Measurements from ENCODE around the gene SPOUT1. TPM values are rescaled to one million over a fixed set of nuclear protein-coding genes. Genes with fewer than 3 reads are reported as not detected.
A peak's percentile ranks its signal among the peaks of the same experiment; 100 is the strongest.

SPOUT1 gene
- total and polyA plus RNA-seq, 2 experiments from 2014 or later: 15.9 to 43.0 TPM

DNA sequence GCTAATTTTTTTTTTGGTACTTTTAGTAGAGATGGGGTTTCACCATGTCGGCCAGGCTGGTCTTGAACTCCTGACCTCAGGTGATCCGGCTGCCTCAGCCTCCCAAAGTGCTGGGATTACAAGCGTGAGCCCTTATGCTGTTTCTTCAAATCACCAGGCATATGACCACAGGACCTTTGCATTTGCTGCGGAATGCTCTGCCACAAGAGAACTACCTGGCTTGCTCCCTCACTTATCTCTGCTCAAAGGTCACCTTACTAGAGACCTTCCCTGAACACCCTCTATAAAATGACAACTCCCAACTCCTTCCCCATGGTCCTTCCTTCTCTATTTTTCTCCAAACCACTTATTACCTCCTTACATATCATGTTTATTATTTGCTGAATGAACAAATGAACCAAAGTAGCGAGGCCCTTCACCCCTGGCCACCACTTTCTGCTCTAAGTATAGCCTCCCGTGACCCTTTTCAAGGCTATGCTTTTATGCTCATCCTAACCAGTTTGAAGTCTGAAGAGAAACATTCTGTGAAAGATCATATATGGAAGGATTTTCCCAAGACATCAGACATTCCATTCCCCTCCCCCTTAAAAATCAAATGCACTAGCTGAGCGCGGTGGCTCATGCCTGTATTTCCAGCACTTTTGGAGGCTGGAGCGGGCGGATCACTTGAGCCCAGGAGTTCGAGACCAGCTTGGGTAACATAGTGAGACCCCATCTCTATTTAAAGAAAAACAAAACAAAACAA lies 59.1 kb downstream of the SPOUT1 start:
- no peak for TF ChIP-seq EZH2phosphoT487 (IDR thresholded peaks at IDR 0.05; ENCODE audit: insufficient read depth, low read depth)
- TF ChIP-seq EZH2 (IDR thresholded peaks at IDR 0.05; ENCODE audit: insufficient read depth, poor library complexity, severe bottlenecking): no peak
- Histone ChIP-seq H3K9me2 (ENCODE audit: insufficient read depth) (no peaks in the 10 kb centered on the region), H3K9ac (peak overlapping the region; percentile 95), H3K4me1 (ENCODE audit: insufficient read depth) (peaks cover 5% of the 10 kb centered on the region), H4K20me1 (ENCODE audit: insufficient read depth) (no peaks in the 10 kb centered on the region), H3K27me3 (replicated peaks; ENCODE audit: insufficient read depth) (no peaks in the 10 kb centered on the region), H3K4me2 (ENCODE audit: unreplicated experiment) (peak overlapping the region; percentile 83), H2AFZ (peak overlapping the region; percentile 91; the same call in 1 of the 2 replicates), H3K27ac (peak overlapping the region; percentile 89), H3K36me3 (ENCODE audit: low read depth) (no peaks in the 10 kb centered on the region), H3K9me3 (ENCODE audit: low read depth) (no peaks in the 10 kb centered on the region), H3K79me2 (ENCODE audit: insufficient read depth) (peaks cover 54% of the 10 kb centered on the region), H3K4me3 (peak overlapping the region; percentile 93), H3F3A (ENCODE audit: insufficient read depth) (no peaks in the 10 kb centered on the region)
- 76 to 83% methylated on average over 11 of the region's 11 CpGs for WGBS, 2 experiments (ENCODE audit: low coverage in 1 of 2, low lambda C conversion rate in 2 of 2, missing lambda C conversion rate in 2 of 2)
- in situ Hi-C loops (cut with MboI): no loop called here
- DNase-seq: peak; percentile 3

Other genes with a start within 250 kb of the SPOUT1 start
- gene DYNC2I2, start 172.9 kb downstream of the SPOUT1 start, total RNA-seq (2014; rRNA removed; shearing (Covaris generic)): 64.5 and 93.1 TPM in 2 replicates
- gene DYNC2I2, start 172.9 kb downstream of the SPOUT1 start, polyA plus RNA-seq (2016; fragmentation: Nextera tagmentation; extraction: Ambion mirVana): 58.8 and 60.8 TPM in 2 replicates
- gene SET, start 140.6 kb downstream of the SPOUT1 start, total RNA-seq (2014; rRNA removed; shearing (Covaris generic)): 263 and 283 TPM in 2 replicates
- gene SET, start 140.6 kb downstream of the SPOUT1 start, polyA plus RNA-seq (2016; fragmentation: Nextera tagmentation; extraction: Ambion mirVana): 175 and 183 TPM in 2 replicates
- gene PKN3, start 127.3 kb downstream of the SPOUT1 start, total RNA-seq (2014; rRNA removed; shearing (Covaris generic)): 0.89 and 2.1 TPM in 2 replicates
- 0.68 and 0.95 TPM in 2 replicates for gene PKN3, start 127.3 kb downstream of the SPOUT1 start, polyA plus RNA-seq (2016; fragmentation: Nextera tagmentation; extraction: Ambion mirVana)
- gene ZDHHC12, start 105.7 kb downstream of the SPOUT1 start, total RNA-seq (2014; rRNA removed; shearing (Covaris generic)): 48.1 and 65.1 TPM in 2 replicates
- 41.6 and 44.0 TPM in 2 replicates for gene ZDHHC12, start 105.7 kb downstream of the SPOUT1 start, polyA plus RNA-seq (2016; fragmentation: Nextera tagmentation; extraction: Ambion mirVana)
- 28.9 and 61.7 TPM in 2 replicates for gene ZER1, start 57.9 kb downstream of the SPOUT1 start, total RNA-seq (2014; rRNA removed; shearing (Covaris generic))
- gene ZER1, start 57.9 kb downstream of the SPOUT1 start, polyA plus RNA-seq (2016; fragmentation: Nextera tagmentation; extraction: Ambion mirVana): 18.7 and 20.0 TPM in 2 replicates
- 15.7 and 17.3 TPM in 2 replicates for gene TBC1D13, start 42.5 kb downstream of the SPOUT1 start, total RNA-seq (2014; rRNA removed; shearing (Covaris generic))
- 21.9 and 25.3 TPM in 2 replicates for gene TBC1D13, start 42.5 kb downstream of the SPOUT1 start, polyA plus RNA-seq (2016; fragmentation: Nextera tagmentation; extraction: Ambion mirVana)
- 11.6 and 26.7 TPM in 2 replicates for gene ENDOG, start 11.3 kb downstream of the SPOUT1 start, total RNA-seq (2014; rRNA removed; shearing (Covaris generic))
- 21.3 and 21.4 TPM in 2 replicates for gene ENDOG, start 11.3 kb downstream of the SPOUT1 start, polyA plus RNA-seq (2016; fragmentation: Nextera tagmentation; extraction: Ambion mirVana)
- 5.1 and 5.8 TPM in 2 replicates for gene KYAT1, start 52.2 kb upstream of the SPOUT1 start, total RNA-seq (2014; rRNA removed; shearing (Covaris generic))
- 4.4 and 5.5 TPM in 2 replicates for gene KYAT1, start 52.2 kb upstream of the SPOUT1 start, polyA plus RNA-seq (2016; fragmentation: Nextera tagmentation; extraction: Ambion mirVana)
- gene LRRC8A, start 52.3 kb upstream of the SPOUT1 start, total RNA-seq (2014; rRNA removed; shearing (Covaris generic)): 35.2 and 37.9 TPM in 2 replicates
- 35.6 and 36.5 TPM in 2 replicates for gene LRRC8A, start 52.3 kb upstream of the SPOUT1 start, polyA plus RNA-seq (2016; fragmentation: Nextera tagmentation; extraction: Ambion mirVana)
- 4.4 and 4.7 TPM in 2 replicates for gene PHYHD1, start 91.2 kb upstream of the SPOUT1 start, total RNA-seq (2014; rRNA removed; shearing (Covaris generic))
- gene PHYHD1, start 91.2 kb upstream of the SPOUT1 start, polyA plus RNA-seq (2016; fragmentation: Nextera tagmentation; extraction: Ambion mirVana): 7.4 and 8.6 TPM in 2 replicates
- 31.1 and 36.1 TPM in 2 replicates for gene DOLK, start 117.8 kb upstream of the SPOUT1 start, total RNA-seq (2014; rRNA removed; shearing (Covaris generic))
- 29.6 and 31.7 TPM in 2 replicates for gene DOLK, start 117.8 kb upstream of the SPOUT1 start, polyA plus RNA-seq (2016; fragmentation: Nextera tagmentation; extraction: Ambion mirVana)
- gene NUP188, start 117.9 kb upstream of the SPOUT1 start, total RNA-seq (2014; rRNA removed; shearing (Covaris generic)): 45.9 and 57.0 TPM in 2 replicates
- 24.9 and 25.7 TPM in 2 replicates for gene NUP188, start 117.9 kb upstream of the SPOUT1 start, polyA plus RNA-seq (2016; fragmentation: Nextera tagmentation; extraction: Ambion mirVana)
- gene SH3GLB2, start 198.5 kb upstream of the SPOUT1 start, total RNA-seq (2014; rRNA removed; shearing (Covaris generic)): 57.3 and 84.9 TPM in 2 replicates
- gene SH3GLB2, start 198.5 kb upstream of the SPOUT1 start, polyA plus RNA-seq (2016; fragmentation: Nextera tagmentation; extraction: Ambion mirVana): 27.7 and 30.9 TPM in 2 replicates
- gene MIGA2, start 206.8 kb upstream of the SPOUT1 start, total RNA-seq (2014; rRNA removed; shearing (Covaris generic)): 31.6 and 35.1 TPM in 2 replicates
- gene MIGA2, start 206.8 kb upstream of the SPOUT1 start, polyA plus RNA-seq (2016; fragmentation: Nextera tagmentation; extraction: Ambion mirVana): 10.7 and 12.4 TPM in 2 replicates

Data from GM23248 (cell line).